K562 (cell line): ENCODE data around the gene ZNF346. TPM values are rescaled to one million over a fixed set of nuclear protein-coding genes. Genes with fewer than 3 reads are reported as not detected.

Experiments used
- ATAC-seq: fragments of 200-7000 bp; cut with Tn5 transposase; 3 replicates; pipeline ENCODE4 v1.9.1; 2020; ENCODE audit warnings: moderate library complexity
- BruUV-seq: library from RNA; stranded (reverse); fragments of 400-500 nt; replicated peaks from 2 replicates; lab custom pipeline; 2021; lab: Mats Ljungman, UMichigan
- CTCF ChIA-PET: fragments of 300-600 bp; formaldehyde crosslinking; extraction: SDS; loops from one replicate; lab custom pipeline; 2021; ENCODE audit warnings: low intra/inter-chr PET ratio; lab: Yijun Ruan, JAX
- POLR2A ChIA-PET: fragments of 300-600, 350-650 bp; sonication (Branson Sonifier 250); formaldehyde crosslinking; extraction: SDS; loops from one replicate; lab custom pipeline; 2021; ENCODE audit warnings: antibody characterized with exemption, inconsistent platforms; lab: Yijun Ruan, JAX
- DNase-seq, 4 experiments: peaks; one replicate each; pipeline versions ENCODE4 v3.0.0 to v3.0.0-alpha.2; 2011 to 2018; ENCODE audit warnings: low spot score in 3 of 4, mixed read lengths in 3 of 4; ENCODE audit errors: extremely low read depth in 1 of 4
- FAIRE-seq: peaks from 2 replicates; lab custom pipeline; 2011; peaks lifted over from hg19 to GRCh38; lab: Jason Lieb, UNC
- H2AFZ ChIP-seq: 2 replicates; pipeline ENCODE4 v1.6.0; 2011; ENCODE audit warnings: low read depth, low read length, control low read depth, inconsistent platforms
- H3K27ac ChIP-seq: fragments of 200-600 bp; 3 replicates; pipeline ENCODE4 v1.8.0; 2011; ENCODE audit warnings: low read depth, mild to moderate bottlenecking, control low read depth, inconsistent platforms, low read length, moderate library complexity, mixed read lengths; ENCODE audit errors: extremely low read depth
- H3K27me3 ChIP-seq, 2 experiments: fragments of 300-600 bp in 1 of 2; 2 replicates in 1 of 2; 3 replicates in 1 of 2; pipeline versions ENCODE4 v1.6.0 to v1.8.0; 2011; ENCODE audit warnings: inconsistent platforms in 2 of 2, low read length in 2 of 2, mild to moderate bottlenecking in 1 of 2, mixed read lengths in 1 of 2, moderate library complexity in 1 of 2; ENCODE audit not compliant: control insufficient read depth in 2 of 2, insufficient read depth in 2 of 2
- H3K36me3 ChIP-seq: fragments of 300-600 bp; 3 replicates; pipeline ENCODE4 v1.8.0; 2011; ENCODE audit warnings: mild to moderate bottlenecking, low read length, inconsistent platforms; ENCODE audit not compliant: control insufficient read depth, insufficient read depth
- H3K4me1 ChIP-seq, 2 experiments: fragments of 200-600 bp in 1 of 2; replicated peaks in 1 of 2; 2 replicates in 1 of 2; 3 replicates in 1 of 2; pipeline versions ENCODE4 v1.5.1 to v1.8.0; 2011; ENCODE audit warnings: inconsistent platforms in 2 of 2, low read length in 2 of 2, mild to moderate bottlenecking in 1 of 2, mixed read lengths in 1 of 2, moderate library complexity in 1 of 2; ENCODE audit not compliant: control insufficient read depth in 2 of 2, insufficient read depth in 2 of 2
- H3K4me2 ChIP-seq: 2 replicates; pipeline ENCODE4 v1.6.1; 2011; ENCODE audit warnings: low read length, control low read depth, inconsistent platforms, mixed read lengths; ENCODE audit not compliant: insufficient read depth
- H3K4me3 ChIP-seq: fragments of 200-600 bp; sonication (generic), shearing (Covaris generic); 2 replicates; pipeline ENCODE4 v1.5.1; 2016; ENCODE audit warnings: control low read depth, inconsistent platforms
- H3K79me2 ChIP-seq: fragments of 200-600 bp; 3 replicates; pipeline ENCODE4 v1.8.0; 2011; ENCODE audit warnings: low read length, inconsistent platforms; ENCODE audit not compliant: control insufficient read depth, insufficient read depth
- H3K9ac ChIP-seq, 2 experiments: 2 replicates each; pipeline versions ENCODE4 v1.6.0 to v1.6.1; 2011; ENCODE audit warnings: low read depth in 2 of 2, low read length in 2 of 2, control low read depth in 1 of 2, inconsistent platforms in 1 of 2, mild to moderate bottlenecking in 1 of 2, mixed read lengths in 1 of 2; ENCODE audit not compliant: insufficient read depth in 1 of 2
- H3K9me1 ChIP-seq: one replicate; pipeline ENCODE4 v1.6.0; 2011; ENCODE audit warnings: inconsistent platforms, mild to moderate bottlenecking, low read length, moderate library complexity; ENCODE audit not compliant: control insufficient read depth, insufficient read depth
- H3K9me3 ChIP-seq: replicated peaks from 2 replicates; pipeline ENCODE4 v1.5.1; 2011; ENCODE audit warnings: low read depth, low read length, inconsistent platforms; ENCODE audit not compliant: control insufficient read depth, insufficient read depth
- H4K20me1 ChIP-seq: replicated peaks from 2 replicates; pipeline ENCODE4 v1.6.1; 2011; ENCODE audit warnings: low read length, inconsistent platforms, mixed read lengths; ENCODE audit not compliant: control insufficient read depth, insufficient read depth
- ARNT ChIP-seq, 2 experiments: fragments of 450-650 bp; IDR thresholded peaks; 2 replicates each; pipeline ENCODE4 v1.6.1; 2016; ENCODE audit warnings: mild to moderate bottlenecking in 1 of 2
- ATF4 ChIP-seq: fragments of 450-650 bp; formaldehyde crosslinking; IDR thresholded peaks from 2 replicates; pipeline ENCODE4 v1.4.0; 2022; ENCODE audit warnings: mild to moderate bottlenecking, moderate library complexity
- CHD1 ChIP-seq: fragments of 200-600 bp; sonication (generic); IDR thresholded peaks from one replicate; pipeline ENCODE4 v1.6.1; 2012; ENCODE audit warnings: mild to moderate bottlenecking, moderate library complexity, low read length, inconsistent platforms
- DMBX1 ChIP-seq: fragments of 250-450 bp; sonication (Bioruptor Pico); IDR thresholded peaks from 2 replicates; pipeline ENCODE4 v1.8.0; 2022; ENCODE audit warnings: inconsistent platforms, mild to moderate bottlenecking, moderate library complexity, borderline replicate concordance
- E2F1 ChIP-seq: sonication (generic); formaldehyde crosslinking; IDR thresholded peaks from 2 replicates; pipeline ENCODE4 v1.8.1; 2023; ENCODE audit warnings: mild to moderate bottlenecking, missing genetic modification reagents, moderate library complexity
- NFE2L1 ChIP-seq: fragments of 450-650 bp; IDR thresholded peaks from 2 replicates; pipeline ENCODE4 v1.6.1; 2016; ENCODE audit warnings: missing genetic modification characterization, low read depth, mild to moderate bottlenecking, missing compliant biosample characterization, moderate library complexity, borderline replicate concordance
- NONO ChIP-seq, 2 experiments: fragments of 200-400 bp in 1 of 2; fragments of 450-650 bp in 1 of 2; formaldehyde crosslinking in 1 of 2; IDR thresholded peaks; 2 replicates each; pipeline ENCODE4 v1.6.1; 2017; ENCODE audit warnings: low read depth in 2 of 2, mild to moderate bottlenecking in 2 of 2, moderate library complexity in 2 of 2, low read length in 1 of 2
- NR0B1 ChIP-seq: fragments of 450-650 bp; IDR thresholded peaks from one replicate; pipeline ENCODE4 v1.6.1; 2018; ENCODE audit warnings: mild to moderate bottlenecking, moderate library complexity; ENCODE audit not compliant: partially characterized antibody
- POLR2AphosphoS2 ChIP-seq: IDR thresholded peaks from 2 replicates; pipeline ENCODE4 v1.6.1; 2012; ENCODE audit warnings: low read length, improper control_type of control experiment
- RBM25 ChIP-seq: fragments of 200-400 bp; formaldehyde crosslinking; IDR thresholded peaks from 2 replicates; pipeline ENCODE4 v1.6.1; 2018; ENCODE audit warnings: low read length, low read depth, moderate library complexity; ENCODE audit not compliant: severe bottlenecking
- SMAD2 ChIP-seq: fragments of 150-350 bp; IDR thresholded peaks from 2 replicates; pipeline ENCODE4 v1.6.1; 2014; ENCODE audit warnings: low read depth, mild to moderate bottlenecking, low read length
- TCF3 ChIP-seq: sonication (generic); formaldehyde crosslinking; IDR thresholded peaks from 2 replicates; pipeline ENCODE4 v1.4.0; 2020; ENCODE audit warnings: mild to moderate bottlenecking, missing genetic modification reagents
- ZNF175 ChIP-seq: fragments of 200-800 bp; sonication (Bioruptor generic); IDR thresholded peaks from 2 replicates; pipeline ENCODE4 v1.6.1; 2016; ENCODE audit warnings: low read depth, mild to moderate bottlenecking, missing genetic modification characterization, missing compliant biosample characterization
- ZNF436 ChIP-seq: fragments of 250-450, 450-650 bp; sonication (Bioruptor Pico); formaldehyde crosslinking; IDR thresholded peaks from 2 replicates; pipeline ENCODE4 v1.7.0; 2020; ENCODE audit warnings: mild to moderate bottlenecking
- ZNF766 ChIP-seq: fragments of 200-800 bp; sonication (Bioruptor generic); conservative IDR thresholded peaks from 2 replicates; pipeline ENCODE4 v1.6.1; 2016; ENCODE audit warnings: missing genetic modification characterization, missing compliant biosample characterization
- WGBS: fragments of 100-300 bp; shearing (Covaris generic); methylation state at CpG from one replicate; pipeline ENCODE4 v1.1.6; 2016; ENCODE audit warnings: low coverage, mixed read lengths; ENCODE audit not compliant: insufficient coverage; ENCODE audit errors: missing lambda C conversion rate; 5-methylcytosine and 5-hydroxymethylcytosine counted together
- in situ Hi-C: fragments of 300-500 bp; cut with MboI; formaldehyde crosslinking; loops from 4 replicates; pipeline ENCODE4 v1.15.0; 2018; ENCODE audit warnings: inconsistent platforms, mixed read lengths
- intact Hi-C: fragments of 100-400 bp; cut with micrococcal nuclease; formaldehyde crosslinking; loops from 2 replicates; pipeline ENCODE4 v1.14.2; 2022
- polyA plus RNA-seq, 8 experiments: library from polyadenylated mRNA; depleted of rRNA in 4 of 8; stranded (reverse) in 5 of 8; unstranded in 3 of 8; fragments of >200 nt; fragmentation: Nextera tagmentation in 2 of 8; fragmentation: Illumina TruSeq in 1 of 8; extraction: Ambion mirVana in 2 of 8; extraction: Trizol in 1 of 8; gene quantifications; 2 replicates each; pipeline versions ENCODE4 v1.2.1 to v1.2.3, GENCODE V29; 2011 to 2014; ENCODE audit warnings: inconsistent platforms in 1 of 8, missing spikeins in 1 of 8
- total RNA-seq, 7 experiments: library from RNA; depleted of rRNA in 6 of 7; stranded (reverse); fragments of >200 nt in 6 of 7; fragmentation: Illumina TruSeq in 2 of 7; extraction: Trizol in 2 of 7; gene quantifications; 2 replicates each; pipeline versions ENCODE4 v1.2.1 to v1.2.3, GENCODE V29; 2011 to 2021; ENCODE audit warnings: low replicate concordance in 1 of 7
- TF ChIP-seq, protein P1 (sequence below): fragments of 450-650 bp; IDR thresholded peaks from 2 replicates; pipeline ENCODE4 v1.6.1; 2016; ENCODE audit warnings: antibody characterized with exemption

The ZNF346 gene
- total and polyA plus RNA-seq, 9 of the 15 experiments (the other 6 are each of a cell fraction or from before 2014, with no cell fraction given) = 5.0 to 25.1 (median 20.1) TPM

- Histone ChIP-seq H3K4me3 (peak overlapping the region; percentile 94), H3K27ac (peak overlapping the region; percentile 96), H3K9me3 (no peaks in the 10 kb centered on the region), H3K4me2 (peak overlapping the region; percentile 84), H3K9me1 (no peaks in the 10 kb centered on the region), H3K36me3 (peaks cover 22% of the 10 kb centered on the region), H3K9ac (peak overlapping the region; percentile 93 to 99), H3K79me2 (peaks cover 58% of the 10 kb centered on the region), H3K4me1 (peaks cover 3 to 22% of the 10 kb centered on the region in 2 experiments; a peak in 3 of 5 replicates), H3K27me3 (no peaks in the 10 kb centered on the region), H2AFZ (peak overlapping the region; percentile 98), H4K20me1 (peaks cover 20% of the 10 kb centered on the region)
- BruUV-seq = no TSS peak
- peak; percentile 91 for ATAC-seq
- ChIA-PET CTCF (interaction anchor here (1.0 kb wide), 1 partner anchor 11 kb away, joined by 3 read pairs; no protein-coding TSS in a partner anchor), POLR2A (interaction anchor here (0.6 to 4.1 kb wide), 4 partner anchors 7 to 26 kb away, joined by 3 to 45 read pairs (median 4); partner anchors contain the start of gene ZNF346)
- 2% methylated on average over 37 of the region's 51 CpGs for WGBS
- peak; percentile 42 for FAIRE-seq
- peak; percentile 73 to 90 (median 77) for DNase-seq
- intact Hi-C loops (loop anchor here (1.0 kb wide), 1 partner anchor 17 kb away; the partner anchor contains the start of gene ZNF346), in situ Hi-C loops (no loop called here)
- TF ChIP-seq TCF3 (CRISPR knock-in tag) (0 out of 2 replicates have a peak, but pooled peaks have one; percentile 14), ARNT (IDR thresholded peaks at IDR 0.05) (no peak), POLR2AphosphoS2 (no peak), ZNF175 (no peak), DMBX1 (CRISPR knock-in tag) (no peak), ATF4 (no peak), NONO (IDR thresholded peaks at IDR 0.05; ENCODE audit: low read depth in 2 of 2, low read length in 1 of 2) (0 out of 4 replicates have a peak, but pooled peaks of 1 of the 2 experiments have one; percentile 6), E2F1 (CRISPR knock-in tag) (peak; percentile 80; the same call in 1 of the 2 replicates), ZNF766 (CRISPR knock-in tag) (no peak), SMAD2 (no peak), ZNF436 (CRISPR knock-in tag) (no peak), RBM25 (no peak), NR0B1 (no peak), NFE2L1 (tag) (no peak), CHD1 (peak; percentile 86)
- TF ChIP-seq, protein P1, sequence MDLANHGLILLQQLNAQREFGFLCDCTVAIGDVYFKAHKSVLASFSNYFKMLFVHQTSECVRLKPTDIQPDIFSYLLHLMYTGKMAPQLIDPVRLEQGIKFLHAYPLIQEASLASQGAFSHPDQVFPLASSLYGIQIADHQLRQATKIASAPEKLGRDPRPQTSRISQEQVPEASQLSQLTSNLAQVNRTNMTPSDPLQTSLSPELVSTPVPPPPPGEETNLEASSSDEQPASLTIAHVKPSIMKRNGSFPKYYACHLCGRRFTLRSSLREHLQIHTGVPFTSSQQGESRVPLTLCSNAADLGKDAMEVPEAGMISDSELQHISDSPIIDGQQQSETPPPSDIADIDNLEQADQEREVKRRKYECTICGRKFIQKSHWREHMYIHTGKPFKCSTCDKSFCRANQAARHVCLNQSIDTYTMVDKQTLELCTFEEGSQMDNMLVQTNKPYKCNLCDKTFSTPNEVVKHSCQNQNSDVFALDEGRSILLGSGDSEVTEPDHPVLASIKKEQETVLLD = no peak
Measured at GRCh38 chr5:177005619-177006264, 16.8 kb upstream of the ZNF346 start.
